ENCODE results near the gene CFAP119. TPM values are rescaled to one million over a fixed set of nuclear protein-coding genes. Genes with fewer than 3 reads are reported as not detected.
A peak's percentile ranks its signal among the peaks of the same experiment; 100 is the strongest.
"Not testable (repeated sequence)": the region's sequence is repeated elsewhere in the genome, so short reads cannot be mapped to it uniquely, and the experiment has no call there.

CFAP119 gene
- total RNA-seq (10 to 100 TPM; 31.5 to 54.2 TPM), polyA plus RNA-seq (ENCODE audit: insufficient read depth, low read depth, low replicate concordance) (43.3 TPM)
- long read RNA-seq, donor 1, partial matches to known transcripts = 0 of 2 reads
- long read RNA-seq, donor 1, other reads (novel, unspliced or antisense) = 0 of 2 reads
- long read RNA-seq, donor 2 = 0 reads

DNA sequence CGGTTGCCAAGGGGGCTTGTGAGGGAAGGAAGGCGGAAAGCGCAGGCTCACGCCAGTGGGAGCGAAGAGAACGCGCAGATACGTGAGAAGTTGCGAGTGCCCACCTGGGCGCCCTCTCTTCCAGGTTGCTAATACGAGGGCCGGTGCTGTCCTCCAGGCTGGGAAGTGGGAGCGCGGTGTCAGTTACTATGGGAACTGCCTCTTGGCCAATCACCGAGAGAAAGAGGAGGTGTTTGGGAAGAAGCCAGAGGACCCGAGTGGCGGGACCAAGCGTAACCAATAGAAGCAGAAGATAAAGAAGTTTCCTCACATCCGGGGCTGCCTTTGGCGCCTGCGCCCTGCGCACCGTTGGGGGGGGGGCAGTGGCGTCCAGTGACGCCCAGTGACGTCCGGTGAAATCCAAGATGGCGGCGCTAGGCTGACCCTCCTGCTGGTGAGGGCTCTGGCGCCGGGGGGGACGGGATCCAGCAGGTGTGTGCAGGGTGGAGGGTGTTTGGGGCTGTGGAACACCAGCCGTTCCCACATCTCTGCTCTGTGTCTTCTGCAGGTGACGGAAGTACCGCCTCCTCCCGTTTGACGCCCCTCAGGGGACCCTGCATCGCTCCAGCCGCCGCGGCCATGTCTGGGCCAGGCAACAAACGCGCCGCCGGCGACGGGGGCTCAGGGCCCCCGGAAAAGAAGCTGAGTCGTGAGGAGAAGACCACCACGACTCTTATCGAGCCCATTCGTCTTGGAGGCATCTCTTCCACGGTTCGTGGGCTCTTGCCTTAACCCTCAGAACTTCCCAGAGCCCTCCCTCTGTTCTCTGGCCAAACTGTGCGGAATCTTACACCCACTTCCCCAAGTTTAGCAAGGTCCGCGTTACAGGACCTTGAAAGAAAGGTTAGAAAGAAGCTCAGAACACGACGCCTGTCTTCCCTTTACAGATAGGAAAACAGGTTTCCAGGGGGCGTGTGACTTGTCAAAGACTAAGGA lies at the start of gene CFAP119, which contains the start of gene RNF40:
TSS of gene CFAP119 (minus strand) at position 135 of the 975 bp plus-strand sequence. CDS start 314 bp downstream, outside the sequence.
TSS of gene RNF40 (plus strand) at position 395 of the 975 bp plus-strand sequence. CDS start at position 619, 224 bp downstream.
- H3K27me3 ChIP-seq = no peaks in the 10 kb centered on the region
- WGBS, 2 donors = 1 to 2% methylated on average over 34 to 59 of the region's 60 CpGs
- no peaks in the 10 kb centered on the region for H3K9me3 ChIP-seq
- TF ChIP-seq, protein P1, sequence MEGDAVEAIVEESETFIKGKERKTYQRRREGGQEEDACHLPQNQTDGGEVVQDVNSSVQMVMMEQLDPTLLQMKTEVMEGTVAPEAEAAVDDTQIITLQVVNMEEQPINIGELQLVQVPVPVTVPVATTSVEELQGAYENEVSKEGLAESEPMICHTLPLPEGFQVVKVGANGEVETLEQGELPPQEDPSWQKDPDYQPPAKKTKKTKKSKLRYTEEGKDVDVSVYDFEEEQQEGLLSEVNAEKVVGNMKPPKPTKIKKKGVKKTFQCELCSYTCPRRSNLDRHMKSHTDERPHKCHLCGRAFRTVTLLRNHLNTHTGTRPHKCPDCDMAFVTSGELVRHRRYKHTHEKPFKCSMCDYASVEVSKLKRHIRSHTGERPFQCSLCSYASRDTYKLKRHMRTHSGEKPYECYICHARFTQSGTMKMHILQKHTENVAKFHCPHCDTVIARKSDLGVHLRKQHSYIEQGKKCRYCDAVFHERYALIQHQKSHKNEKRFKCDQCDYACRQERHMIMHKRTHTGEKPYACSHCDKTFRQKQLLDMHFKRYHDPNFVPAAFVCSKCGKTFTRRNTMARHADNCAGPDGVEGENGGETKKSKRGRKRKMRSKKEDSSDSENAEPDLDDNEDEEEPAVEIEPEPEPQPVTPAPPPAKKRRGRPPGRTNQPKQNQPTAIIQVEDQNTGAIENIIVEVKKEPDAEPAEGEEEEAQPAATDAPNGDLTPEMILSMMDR (IDR thresholded peaks at IDR 0.05) = peak in 1 of 3 experiments; percentile 3
- no peak for TF ChIP-seq POLR2A (IDR thresholded peaks at IDR 0.05)
- H3K36me3 ChIP-seq (ENCODE audit: low read depth, missing control alignments) = no peaks in the 10 kb centered on the region
- intact Hi-C loops (cut with DNase I; ENCODE audit: low total_unique reads) = no loop called here
- peaks cover 22% of the 10 kb centered on the region for H3K4me1 ChIP-seq
- peak within 1 kb of the TSS; percentile 87 to 88 for H3K27ac ChIP-seq
- DNase-seq = peak; percentile 98
- peak within 1 kb of the TSS; percentile 80 to 83 for H3K4me3 ChIP-seq

DNA sequence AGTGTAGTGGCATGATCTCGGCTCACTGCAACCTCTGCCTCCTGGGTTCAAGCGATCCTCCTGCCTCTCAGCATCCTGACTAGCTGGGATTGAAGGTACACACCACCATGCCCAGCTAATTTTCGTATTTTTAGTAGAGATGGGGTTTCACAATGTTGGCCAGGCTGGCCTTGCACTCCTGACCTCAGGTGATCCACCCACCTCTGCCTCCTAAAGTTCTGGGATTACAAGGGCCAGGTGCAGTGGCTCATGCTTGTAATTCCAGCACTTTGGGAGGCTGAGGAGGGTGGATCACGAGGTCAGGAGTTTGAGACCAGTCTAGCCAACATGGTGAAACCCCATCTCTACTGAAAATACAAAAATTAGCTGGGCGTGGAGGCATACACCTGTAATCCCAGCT lies 47.8 kb upstream of the CFAP119 start:
- DNase-seq; H3K27ac ChIP-seq; H3K9me3 ChIP-seq; H3K27me3 ChIP-seq; H3K4me1 ChIP-seq; H3K4me3 ChIP-seq; intact Hi-C loops (cut with DNase I; ENCODE audit: low total_unique reads); H3K36me3 ChIP-seq (ENCODE audit: low read depth, missing control alignments): not testable (repeated sequence)
- WGBS, 2 donors = 85 to 87% methylated on average over 5 of the region's 5 CpGs

DNA sequence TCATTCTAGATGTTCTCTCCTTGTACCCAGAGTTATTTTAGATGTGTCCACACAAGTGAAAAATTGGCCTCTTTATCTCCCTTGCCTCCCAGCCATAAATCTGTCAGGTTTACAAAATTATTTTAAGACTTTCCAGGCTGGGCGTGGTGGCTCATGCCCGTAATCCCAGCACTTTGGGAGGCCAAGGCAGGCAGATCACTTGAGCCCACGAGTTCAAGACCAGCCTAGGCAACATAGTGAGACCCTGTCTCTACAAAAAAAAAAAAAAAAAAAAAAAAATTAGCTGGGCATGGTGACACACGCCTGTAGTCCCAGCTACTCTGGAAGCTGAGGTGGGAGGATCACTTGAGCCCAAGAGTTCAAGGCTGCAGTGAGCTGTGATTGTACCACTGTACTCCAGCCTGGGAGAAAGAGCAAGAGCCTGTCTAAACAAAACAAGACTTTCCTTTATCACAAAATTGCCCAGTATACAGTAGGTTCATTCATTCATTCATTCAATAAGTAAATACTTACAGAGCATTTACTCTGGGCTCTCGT lies 47.1 kb upstream of the CFAP119 start:
- H3K4me3 ChIP-seq; H3K27ac ChIP-seq; H3K9me3 ChIP-seq; H3K4me1 ChIP-seq; DNase-seq; intact Hi-C loops (cut with DNase I; ENCODE audit: low total_unique reads); H3K36me3 ChIP-seq (ENCODE audit: low read depth, missing control alignments); H3K27me3 ChIP-seq: not testable (repeated sequence)
- WGBS, 2 donors = 52 to 87% methylated on average over 2 to 5 of the region's 5 CpGs

DNA sequence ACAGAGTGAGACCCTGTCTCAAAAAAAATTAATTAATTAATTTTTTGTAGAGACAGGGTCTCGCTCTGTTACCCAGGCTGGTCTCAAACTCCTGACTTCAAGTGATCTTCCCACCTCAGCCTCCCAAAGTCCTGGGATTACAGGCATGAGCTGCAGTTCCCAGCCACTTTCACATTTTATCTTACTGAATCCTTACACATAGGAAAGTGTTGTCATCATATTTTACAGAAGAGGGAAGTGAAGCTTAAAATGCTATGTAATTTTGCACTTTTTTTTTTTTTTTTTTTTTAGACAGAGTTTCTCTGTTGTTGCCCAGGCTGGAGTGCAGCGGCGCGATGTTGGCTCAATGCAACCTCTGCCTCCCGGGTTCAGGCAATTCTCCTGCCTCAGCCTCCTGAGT lies 46.3 kb upstream of the CFAP119 start:
- Histone ChIP-seq H3K4me1 (peaks cover 4% of the 10 kb centered on the region), H3K27ac (no peak overlapping the region), H3K4me3 (no peak overlapping the region), H3K27me3 (no peaks in the 10 kb centered on the region), H3K9me3 (no peaks in the 10 kb centered on the region), H3K36me3 (ENCODE audit: low read depth, missing control alignments) (no peaks in the 10 kb centered on the region)
- TF ChIP-seq, protein P1 (IDR thresholded peaks at IDR 0.05) = no peak
- no peak for TF ChIP-seq POLR2A (IDR thresholded peaks at IDR 0.05)
- WGBS, 2 donors = 92% methylated on average over 5 of the region's 5 CpGs
- DNase-seq = no peak
- intact Hi-C loops (cut with DNase I; ENCODE audit: low total_unique reads) = no loop called here

DNA sequence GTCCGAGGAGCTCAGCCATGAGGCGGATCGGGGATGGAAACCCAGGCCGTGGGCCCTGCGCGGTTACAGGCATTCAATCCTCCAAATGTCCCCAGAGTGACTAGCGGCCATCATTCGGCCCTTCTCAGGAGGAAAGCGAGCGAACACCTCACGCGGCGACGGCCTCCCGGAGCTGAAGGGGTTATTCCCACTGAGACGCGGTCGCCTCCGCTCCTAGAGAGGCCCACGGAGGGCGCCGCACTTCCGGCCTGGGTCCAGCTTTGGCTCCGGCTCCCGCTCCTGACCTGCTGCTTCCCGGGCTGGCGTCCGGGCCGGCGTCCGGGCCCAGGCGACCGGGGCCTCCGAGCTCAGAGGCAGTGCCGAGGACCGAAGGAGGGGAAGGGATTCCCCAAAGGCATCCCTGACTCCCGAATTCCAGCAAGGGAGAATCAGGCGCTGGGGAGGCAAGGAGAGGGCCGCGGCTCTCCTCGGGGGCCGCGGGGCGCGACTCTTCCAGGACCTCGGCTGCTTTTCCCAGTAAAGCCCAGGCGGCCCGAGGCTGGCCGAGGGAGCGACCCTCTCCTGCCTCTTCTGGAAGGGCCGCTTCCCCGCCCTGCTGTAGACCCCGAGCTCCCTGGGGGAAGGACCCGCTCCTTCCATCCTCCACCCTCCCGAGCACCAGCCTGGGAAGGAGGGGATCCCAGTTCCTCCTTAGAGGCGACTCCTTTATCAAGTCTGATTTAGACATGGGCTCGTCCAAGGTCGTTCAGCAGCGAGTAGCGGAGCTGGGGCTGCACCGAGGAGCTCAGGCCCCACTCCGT lies 43.7 kb upstream of the CFAP119 start:
- intact Hi-C loops (cut with DNase I; ENCODE audit: low total_unique reads) = no loop called here

More for the DNA sequence above, 43.7 kb upstream of the CFAP119 start:
- H3K4me3 ChIP-seq = peak overlapping the region; percentile 61 to 90
- peak; percentile 91 for DNase-seq
- WGBS, 2 donors = 0 to 2% methylated on average over 19 to 54 of the region's 62 CpGs
- TF ChIP-seq POLR2A (IDR thresholded peaks at IDR 0.05) = peak; percentile 52
- TF ChIP-seq, protein P1 (IDR thresholded peaks at IDR 0.05) = no peak
- H3K36me3 ChIP-seq (ENCODE audit: low read depth, missing control alignments) = no peaks in the 10 kb centered on the region
- H3K27ac ChIP-seq = peak overlapping the region; percentile 84 to 89
- H3K4me1 ChIP-seq = peaks cover 4% of the 10 kb centered on the region
- H3K9me3 ChIP-seq = no peaks in the 10 kb centered on the region
- H3K27me3 ChIP-seq = no peaks in the 10 kb centered on the region

Measured in testis (tissue), 5 donors.